GM06990 (cell line): ENCODE results near the gene NEDD4L.

ENCODE experiments used
- DNase-seq: peaks from one replicate; pipeline ENCODE4 v3.0.0-alpha.2; 2011; ENCODE audit not compliant: insufficient read length; ENCODE audit errors: extremely low read depth
- H3K27me3 ChIP-seq: replicated peaks from 2 replicates; pipeline ENCODE4 v1.6.0; 2011; ENCODE audit warnings: low read length; ENCODE audit not compliant: control insufficient read depth, insufficient read depth
- H3K36me3 ChIP-seq: 2 replicates; pipeline ENCODE4 v1.5.1; 2011; ENCODE audit warnings: low read length; ENCODE audit not compliant: control insufficient read depth, insufficient read depth
- H3K4me3 ChIP-seq: replicated peaks from 2 replicates; pipeline ENCODE4 v1.5.1; 2011; ENCODE audit warnings: low read depth, mild to moderate bottlenecking, control low read depth, low read length
- CTCF ChIP-seq: IDR thresholded peaks from 2 replicates; pipeline ENCODE4 v1.5.1; 2011; ENCODE audit warnings: low read length, control low read depth, mild to moderate bottlenecking, inconsistent platforms; ENCODE audit not compliant: insufficient read depth, poor library complexity, severe bottlenecking

NEDD4L gene

GRCh38 chr18:58336605-58337004 lies 292.6 kb downstream of the NEDD4L start:
- Histone ChIP-seq H3K27me3 (no peaks in the 10 kb centered on the region), H3K4me3 (no peak overlapping the region), H3K36me3 (no peaks in the 10 kb centered on the region; the same call in 1 of the 2 replicates)
- no peak for DNase-seq
- TF ChIP-seq CTCF: no peak

- no peak for TF ChIP-seq CTCF
- Histone ChIP-seq H3K4me3 (no peak overlapping the region), H3K36me3 (no peaks in the 10 kb centered on the region; the same call in 1 of the 2 replicates), H3K27me3 (no peaks in the 10 kb centered on the region)
- no peak for DNase-seq
Observed at GRCh38 chr18:58337285-58337684, 293.3 kb downstream of the NEDD4L start.

GRCh38 chr18:58337686-58338085 lies 293.7 kb downstream of the NEDD4L start:
- H3K36me3 ChIP-seq: no peaks in the 10 kb centered on the region; the same call in 1 of the 2 replicates
- H3K27me3 ChIP-seq: no peaks in the 10 kb centered on the region
- no peak for TF ChIP-seq CTCF
- no peak overlapping the region for H3K4me3 ChIP-seq
- DNase-seq: no peak

GRCh38 chr18:58338141-58338540 lies 294.1 kb downstream of the NEDD4L start:
- H3K36me3 ChIP-seq: no peaks in the 10 kb centered on the region; the same call in none of the 2 replicates
- no peak for DNase-seq
- H3K27me3 ChIP-seq: no peaks in the 10 kb centered on the region
- no peak overlapping the region for H3K4me3 ChIP-seq
- TF ChIP-seq CTCF: no peak

- no peaks in the 10 kb centered on the region; the same call in none of the 2 replicates for H3K36me3 ChIP-seq
- TF ChIP-seq CTCF: no peak
- DNase-seq: no peak
- H3K27me3 ChIP-seq: no peaks in the 10 kb centered on the region
- no peak overlapping the region for H3K4me3 ChIP-seq
Observed at GRCh38 chr18:58338961-58339592, 295.1 kb downstream of the NEDD4L start.

- no peaks in the 10 kb centered on the region; the same call in none of the 2 replicates for H3K36me3 ChIP-seq
- no peak for DNase-seq
- TF ChIP-seq CTCF: no peak
Observed at GRCh38 chr18:58339890-58340289, 295.9 kb downstream of the NEDD4L start.

More at GRCh38 chr18:58339890-58340289, 295.9 kb downstream of the NEDD4L start:
- H3K27me3 ChIP-seq: no peaks in the 10 kb centered on the region
- no peak overlapping the region for H3K4me3 ChIP-seq
